RKO (cell line): Measurements from ENCODE around the gene CRYBA2.

ENCODE experiments used
- DNase-seq: peaks from one replicate; pipeline ENCODE4 v3.0.0-alpha.2; 2016; ENCODE audit warnings: low spot score

CRYBA2 gene

DNA sequence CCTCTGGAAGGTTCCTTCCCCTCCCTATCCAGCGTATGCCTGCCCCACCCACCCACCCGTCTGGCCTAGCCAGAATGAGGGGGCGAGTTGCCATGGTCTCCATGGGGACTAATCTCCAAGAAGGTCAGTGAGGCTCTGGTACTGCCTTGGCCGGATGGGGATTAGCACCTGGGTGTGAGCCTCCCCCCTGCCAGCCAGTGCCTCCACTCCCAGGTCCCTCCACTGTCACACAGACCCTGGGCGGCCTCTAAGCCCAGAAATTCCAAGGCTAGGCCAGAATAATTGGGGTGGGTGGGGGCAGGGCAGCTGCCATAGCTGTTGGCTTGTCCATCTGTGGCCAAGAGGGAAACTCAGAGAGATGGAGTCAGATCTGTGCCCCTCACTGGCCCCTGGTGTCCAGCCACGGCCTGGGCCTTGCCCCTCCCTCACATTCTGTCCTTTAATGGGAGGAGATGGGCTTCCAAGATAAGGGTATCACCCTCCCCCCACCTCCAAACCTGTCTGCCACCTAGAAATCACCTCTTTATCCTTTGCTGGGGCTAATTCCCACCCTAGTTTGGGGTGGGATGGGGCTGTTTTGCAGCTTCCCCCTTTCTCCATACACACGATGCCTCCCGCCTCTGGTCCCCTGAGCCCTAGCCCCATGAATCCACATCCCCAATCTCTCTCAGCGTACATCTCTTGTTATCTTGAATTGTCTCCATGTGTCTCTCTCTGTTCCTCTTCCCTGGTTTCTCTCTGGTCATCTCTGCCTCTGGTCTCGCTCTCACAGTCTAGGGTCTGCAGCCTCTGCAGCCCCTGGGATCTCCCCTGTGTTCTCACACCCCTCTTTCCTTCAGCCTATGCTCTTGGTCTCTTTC, 6.0 kb upstream of the CRYBA2 start:
- no peak for DNase-seq

DNA sequence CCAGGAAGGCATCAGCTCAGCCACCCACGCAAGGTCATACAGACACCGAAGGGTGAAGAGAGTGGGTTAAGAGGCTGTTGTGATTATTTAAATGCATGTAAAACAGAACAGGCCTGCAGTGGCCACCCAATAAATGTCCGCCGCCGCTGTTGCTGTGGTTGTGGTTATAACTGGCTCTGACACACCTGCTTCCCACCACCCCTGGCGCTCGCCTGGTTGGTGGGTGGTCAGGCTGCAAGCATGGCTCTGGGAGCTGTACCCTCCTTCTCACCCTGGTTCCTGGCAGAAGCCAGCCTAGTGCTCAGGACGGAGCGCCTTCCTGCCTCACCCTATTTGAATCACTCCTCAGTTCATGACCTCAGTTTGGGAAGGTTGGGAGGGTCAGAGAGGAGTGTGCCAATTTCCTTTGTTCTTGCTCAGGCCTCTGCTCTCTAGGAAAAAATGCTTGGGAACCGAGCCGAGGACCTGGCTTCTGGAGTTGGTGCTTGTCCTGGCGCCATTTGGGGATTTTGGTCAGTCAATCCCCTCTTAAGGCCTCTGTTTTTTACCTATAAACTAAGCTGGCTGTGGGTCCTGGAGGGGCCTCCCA, 5.3 kb upstream of the CRYBA2 start:
- no peak for DNase-seq

DNA sequence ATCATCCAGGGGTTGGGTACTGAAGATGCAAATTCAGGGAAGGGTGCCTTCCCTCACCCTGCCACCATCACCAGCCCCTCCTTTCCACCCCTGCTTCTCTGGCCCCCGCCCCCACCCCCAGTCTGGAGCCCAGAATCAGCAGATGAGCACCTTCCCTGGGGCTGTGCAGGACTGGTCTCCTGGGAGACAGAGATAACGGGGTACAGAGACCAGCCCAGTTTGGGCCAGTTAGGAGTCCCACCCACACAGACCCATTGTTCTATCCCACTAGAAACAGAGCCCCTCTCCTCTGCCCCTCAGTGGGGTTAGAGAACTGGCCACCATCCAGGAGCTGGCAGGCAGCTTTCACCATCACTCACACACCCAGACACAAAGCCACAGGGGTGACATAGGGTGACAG, 4.5 kb upstream of the CRYBA2 start:
- no peak for DNase-seq

DNA sequence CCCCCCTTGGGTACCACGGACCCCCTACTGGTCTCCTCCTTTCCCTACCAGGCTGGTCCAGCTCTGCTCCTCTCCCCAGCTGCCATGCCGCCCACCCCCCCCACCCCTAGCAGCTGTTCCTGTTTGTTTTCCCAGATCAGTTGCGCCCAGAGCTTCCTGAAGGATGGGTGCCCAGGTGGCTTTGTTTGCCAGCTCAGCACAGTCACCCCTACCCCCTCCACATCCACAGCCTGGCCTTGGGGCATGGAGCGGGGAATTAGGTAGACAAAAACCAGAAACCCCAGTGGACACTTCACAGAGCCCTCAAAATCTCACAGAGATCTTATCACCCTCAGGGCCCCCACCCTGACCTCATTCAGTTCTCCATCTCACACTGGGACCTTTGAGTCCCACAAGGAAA, 3.7 kb upstream of the CRYBA2 start:
- no peak for DNase-seq

DNA sequence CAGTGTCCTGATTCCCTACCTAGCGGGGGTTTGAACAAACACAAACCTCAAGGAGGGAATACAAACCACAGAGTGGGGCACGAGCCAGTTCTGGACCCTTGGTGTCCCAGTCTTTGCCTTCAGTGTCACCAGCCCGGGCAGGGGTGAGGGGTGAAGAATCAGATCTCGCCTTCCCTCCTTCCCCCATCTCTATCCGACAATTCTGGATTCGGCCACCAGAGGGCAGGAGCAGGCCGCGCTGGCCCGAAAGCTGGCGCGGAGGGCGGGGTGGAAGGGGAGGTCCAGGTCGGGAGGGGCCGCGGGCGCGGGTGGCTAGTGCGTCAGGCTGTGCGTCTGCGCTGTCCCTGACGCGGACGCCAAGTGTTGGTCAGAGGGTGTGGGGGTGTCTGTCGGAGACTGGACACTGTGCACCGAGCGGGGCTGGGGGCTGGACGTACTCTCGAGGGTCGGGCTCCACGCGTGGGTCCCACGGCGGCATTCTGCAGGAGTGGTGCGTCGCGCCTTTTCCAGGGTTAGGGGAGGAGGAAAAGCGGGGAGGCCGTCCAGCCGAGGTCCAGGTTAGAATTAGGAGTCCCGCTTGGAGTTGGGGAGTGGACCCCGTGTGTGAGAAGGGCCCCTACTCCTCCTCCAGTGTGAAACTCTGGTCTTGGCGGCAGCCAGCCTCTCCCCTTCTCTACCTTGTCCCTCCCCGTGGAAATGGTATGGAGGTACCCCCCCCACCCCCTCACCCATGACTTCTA, 2.9 kb upstream of the CRYBA2 start:
- DNase-seq, result peak; percentile 92

DNA sequence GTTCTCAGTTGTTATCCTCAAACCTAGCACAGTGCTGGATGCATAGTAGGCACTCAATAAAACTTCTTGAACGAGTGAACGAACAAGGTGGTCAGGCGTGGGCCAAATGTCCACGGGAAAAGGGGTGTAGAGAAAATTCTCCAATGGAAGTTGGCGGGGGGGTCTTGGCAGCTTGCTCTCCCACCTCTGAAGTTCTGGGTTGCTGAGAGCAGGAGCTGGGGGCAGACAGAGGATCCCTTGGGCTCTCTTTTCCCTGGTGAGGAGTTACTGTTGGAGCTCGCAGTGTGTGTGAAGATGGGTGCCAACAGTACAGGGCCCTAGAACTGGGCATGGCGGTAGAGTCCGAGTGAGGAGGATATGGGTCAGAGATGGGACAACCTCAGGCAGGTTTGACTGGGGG, 2.3 kb upstream of the CRYBA2 start:
- DNase-seq, result no peak

DNA sequence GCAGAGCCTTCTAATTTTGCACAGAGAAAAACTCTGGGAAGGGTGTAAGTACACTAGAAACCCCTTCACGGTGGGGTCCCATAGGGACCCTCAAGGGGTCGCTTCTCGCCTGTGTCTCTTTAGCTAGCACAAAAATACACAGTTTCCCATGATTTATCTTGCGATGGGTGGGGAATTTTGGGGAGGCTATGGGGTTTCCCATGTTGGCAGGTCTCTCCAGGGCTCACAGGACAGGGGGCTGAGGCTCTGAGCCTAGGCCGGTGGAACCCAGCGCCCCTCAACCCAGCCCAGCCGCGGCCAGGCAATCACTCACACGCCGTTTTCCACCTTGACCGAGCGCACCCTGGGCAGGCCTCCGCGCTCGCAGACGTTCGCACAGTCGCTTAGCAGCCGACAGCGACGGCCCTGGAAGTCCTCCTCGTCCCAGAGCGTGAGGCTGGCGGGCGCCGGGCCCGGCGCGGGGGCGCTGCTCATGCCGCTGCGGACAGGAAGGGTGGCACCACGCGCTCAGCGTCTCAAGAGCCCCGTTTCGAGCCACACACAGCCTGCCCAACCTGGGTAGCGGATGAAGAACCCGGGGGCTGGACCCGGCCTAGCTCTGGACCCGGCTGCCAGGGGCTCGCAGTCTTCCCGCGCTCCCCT, 398 bp downstream of the CRYBA2 start:
- no peak for DNase-seq

DNA sequence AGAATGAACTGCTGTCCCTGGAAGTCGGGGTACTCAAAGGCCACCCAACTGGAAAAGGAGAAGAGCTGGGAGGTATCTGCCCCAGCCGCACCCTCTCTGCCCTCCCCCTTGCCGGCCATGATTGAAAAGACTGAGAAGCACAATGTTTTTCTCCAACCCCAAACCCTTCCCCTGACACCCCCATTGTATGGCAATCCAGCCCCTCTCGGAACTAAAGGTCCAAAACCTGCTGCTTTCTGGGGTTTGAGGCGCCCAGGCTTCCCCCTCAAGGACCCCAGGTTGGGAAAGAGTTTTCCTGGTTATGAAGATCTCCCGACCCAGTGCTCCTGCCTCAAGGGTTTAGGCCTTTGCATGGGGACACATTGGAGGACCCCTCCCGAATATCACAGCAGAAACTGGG, 1.0 kb downstream of the CRYBA2 start:
- no peak for DNase-seq

DNA sequence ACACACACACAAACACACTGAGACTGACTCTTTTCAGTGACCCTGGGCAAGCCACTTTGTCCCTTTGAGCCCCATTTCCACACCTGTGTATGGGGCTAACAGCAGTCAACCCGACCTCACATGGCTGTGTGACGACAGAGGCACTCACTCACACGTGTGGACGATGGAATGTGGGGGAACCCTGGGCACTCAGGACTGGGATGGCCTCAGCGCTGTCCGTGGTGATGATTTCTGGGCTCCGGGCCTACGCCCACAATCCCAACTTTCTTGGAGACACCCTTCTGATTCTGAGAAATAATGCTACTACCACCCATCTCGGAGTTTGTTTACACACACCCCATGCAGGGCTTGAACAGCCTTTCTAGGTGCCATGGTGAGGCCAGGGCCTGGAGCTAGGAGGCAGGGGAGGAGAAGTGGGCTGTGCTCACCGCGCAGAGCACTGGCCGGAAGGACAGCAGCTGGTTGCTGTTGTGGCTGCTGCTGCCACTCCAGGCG, 1.5 kb downstream of the CRYBA2 start:
- DNase-seq, result peak; percentile 52

DNA sequence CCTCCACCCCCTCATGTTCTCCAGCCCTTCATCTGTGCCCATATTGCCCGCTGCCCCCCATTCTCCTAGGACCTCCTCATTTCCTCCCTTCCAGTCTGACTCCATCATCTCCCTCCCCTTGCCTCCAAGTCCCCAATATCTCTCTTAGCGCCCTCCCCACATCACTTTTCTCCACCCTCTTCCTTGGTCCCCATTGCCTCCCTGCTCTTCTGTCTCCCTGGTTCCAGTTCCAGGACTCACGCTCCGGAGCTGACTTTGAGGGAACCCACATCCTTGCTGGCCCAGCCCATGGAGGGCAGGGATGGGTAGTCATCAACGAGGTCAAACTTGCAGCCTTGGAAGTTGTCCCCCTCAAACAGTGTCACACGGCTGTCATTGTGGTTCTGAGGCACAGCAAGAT, 2.6 kb downstream of the CRYBA2 start:
- no peak for DNase-seq

DNA sequence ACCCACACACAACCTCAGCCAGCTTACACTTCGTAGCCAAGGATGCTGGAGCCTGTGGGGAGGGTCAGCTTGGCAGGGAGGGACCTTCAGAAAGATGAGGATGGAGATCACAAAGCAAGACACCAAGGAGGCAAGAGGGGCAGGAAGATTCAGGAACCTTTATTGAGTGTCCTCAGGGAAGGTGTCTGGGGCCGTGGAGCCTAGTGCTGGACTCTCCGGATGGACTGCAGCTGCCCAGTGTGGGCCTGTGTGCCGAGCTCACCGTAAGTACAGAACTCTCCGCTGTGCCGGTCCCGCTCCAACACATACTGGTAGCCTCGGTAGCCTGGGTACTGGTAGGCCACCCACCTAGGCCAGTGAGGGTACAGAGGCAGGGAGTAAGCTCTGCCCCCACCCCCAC, 3.2 kb downstream of the CRYBA2 start:
- DNase-seq, result no peak

DNA sequence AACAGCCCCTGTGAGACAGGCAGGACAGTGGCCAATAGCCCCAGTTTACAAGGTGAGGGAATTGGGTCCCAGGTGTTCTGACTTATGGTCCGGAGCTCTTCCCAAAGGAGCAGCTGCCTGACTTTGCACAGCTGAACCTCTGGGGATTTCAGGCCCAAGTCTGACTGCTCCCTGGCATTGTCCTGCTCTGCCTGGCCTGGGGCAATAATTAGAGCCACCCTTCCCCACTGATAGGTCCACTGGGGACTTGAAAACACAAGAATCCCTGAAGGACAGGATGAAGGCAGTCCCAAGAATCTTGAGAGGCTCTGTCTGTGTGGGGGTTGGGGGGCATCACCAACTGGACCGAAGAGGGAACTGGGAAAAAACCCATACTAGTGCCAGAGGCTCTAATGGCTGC, 4.6 kb downstream of the CRYBA2 start:
- no peak for DNase-seq

DNA sequence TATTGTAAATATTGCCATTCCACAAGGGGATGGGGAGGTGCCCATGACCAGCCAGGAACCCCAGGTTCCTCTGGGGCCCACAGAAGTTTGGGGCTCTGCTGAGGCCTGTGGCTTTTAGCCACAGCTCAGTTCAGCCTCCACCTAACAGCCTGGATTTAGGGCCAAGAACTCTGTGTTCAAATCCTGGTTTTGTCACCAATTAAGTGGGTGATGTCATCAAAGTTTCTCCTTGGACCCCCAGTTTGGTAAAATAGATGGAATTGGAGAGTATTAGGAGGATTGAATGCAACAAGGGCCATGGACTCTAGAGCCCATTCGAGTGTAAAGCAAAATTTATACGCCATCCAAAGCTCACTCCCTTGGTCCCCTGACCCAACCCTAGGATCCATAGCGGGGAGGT, 5.1 kb downstream of the CRYBA2 start:
- no peak for DNase-seq

DNA sequence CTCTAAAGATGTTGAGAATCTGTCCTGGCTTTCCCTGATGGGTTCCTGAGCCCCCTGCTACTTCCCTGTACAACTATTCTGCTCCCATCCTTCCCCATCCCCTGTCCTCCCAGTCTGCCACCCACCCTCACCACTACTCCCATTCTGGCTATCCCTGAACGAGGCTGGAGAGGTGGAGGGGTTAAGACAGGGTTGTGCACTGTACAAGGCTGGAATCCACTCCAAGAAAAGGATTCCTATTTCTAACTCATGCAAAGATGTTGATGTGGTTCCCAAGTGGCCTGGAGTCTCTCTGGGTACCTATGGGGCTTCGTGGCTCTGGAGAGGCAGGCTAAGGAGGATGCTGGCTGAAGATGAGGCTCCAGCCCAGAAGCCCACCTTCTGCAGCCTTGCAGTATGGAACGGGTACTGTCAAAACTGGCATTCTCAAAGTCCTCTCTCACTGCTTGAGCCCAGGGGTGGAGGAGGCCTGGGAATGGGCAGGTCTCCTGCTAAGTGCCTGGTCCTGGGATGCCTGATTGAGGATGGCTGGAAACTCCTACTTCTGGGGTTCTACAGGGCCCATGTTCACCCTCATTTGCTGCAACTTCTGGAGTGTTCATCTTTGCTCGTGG, 7.0 kb downstream of the CRYBA2 start:
- no peak for DNase-seq

DNA sequence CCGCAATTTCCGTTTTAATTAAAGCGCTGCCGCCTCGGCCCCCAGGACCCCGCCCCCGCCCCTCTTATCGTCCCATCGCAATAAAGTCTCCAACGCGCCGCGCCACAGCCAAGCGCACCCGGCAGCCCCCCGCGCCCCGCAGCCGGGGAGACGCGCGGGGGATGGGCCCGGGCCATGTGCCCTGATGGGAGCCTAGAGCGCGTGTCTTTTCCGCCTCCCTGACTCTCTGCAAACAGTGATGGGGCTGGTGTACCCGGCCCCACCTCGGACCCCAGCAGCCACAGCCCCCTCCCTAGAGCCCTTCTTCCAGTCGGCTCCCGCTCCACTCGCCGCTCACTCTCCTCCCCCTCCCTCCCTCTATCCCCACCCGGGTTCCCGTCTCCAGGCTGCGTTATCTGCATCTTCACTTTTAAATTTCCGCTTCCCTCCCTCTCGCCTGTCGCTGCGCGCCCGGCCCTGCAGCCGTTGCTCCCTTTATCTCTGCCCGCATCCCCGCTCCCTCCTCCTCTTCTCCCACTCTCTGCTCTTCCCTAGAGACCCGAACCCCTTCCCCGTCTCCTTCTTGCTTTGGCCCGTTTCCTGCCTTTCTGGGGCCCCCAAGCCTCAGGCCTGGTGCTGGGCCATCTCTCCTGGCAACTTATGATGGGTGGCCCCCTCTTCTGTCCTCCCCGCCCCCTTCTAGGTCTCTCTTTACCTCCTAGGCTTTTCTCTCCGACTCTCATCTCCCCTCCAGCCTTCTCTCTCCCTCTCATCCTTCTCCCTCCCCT, 7.7 kb downstream of the CRYBA2 start:
- no peak for DNase-seq

DNA sequence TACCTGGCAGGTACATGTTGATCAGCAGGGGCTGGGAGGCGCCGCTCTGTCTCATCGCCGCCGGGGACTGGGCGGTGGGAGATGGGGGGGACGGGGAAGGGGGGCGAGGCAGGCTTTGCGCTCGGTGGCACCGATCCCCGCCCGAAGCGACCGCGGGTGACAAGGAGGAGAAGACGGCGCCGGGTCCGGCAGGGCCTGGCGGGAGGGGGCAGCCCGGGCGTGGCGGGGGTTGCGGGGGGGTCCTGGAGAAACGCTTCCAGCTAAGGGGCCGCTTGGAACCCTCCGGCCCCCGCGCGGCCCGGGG, 8.2 kb downstream of the CRYBA2 start, which contains the start of gene FEV:
FEV (minus strand) TSS at position 164 of the 304 bp plus-strand sequence; CDS start at position 55, 109 bp downstream.
- no peak for DNase-seq

DNA sequence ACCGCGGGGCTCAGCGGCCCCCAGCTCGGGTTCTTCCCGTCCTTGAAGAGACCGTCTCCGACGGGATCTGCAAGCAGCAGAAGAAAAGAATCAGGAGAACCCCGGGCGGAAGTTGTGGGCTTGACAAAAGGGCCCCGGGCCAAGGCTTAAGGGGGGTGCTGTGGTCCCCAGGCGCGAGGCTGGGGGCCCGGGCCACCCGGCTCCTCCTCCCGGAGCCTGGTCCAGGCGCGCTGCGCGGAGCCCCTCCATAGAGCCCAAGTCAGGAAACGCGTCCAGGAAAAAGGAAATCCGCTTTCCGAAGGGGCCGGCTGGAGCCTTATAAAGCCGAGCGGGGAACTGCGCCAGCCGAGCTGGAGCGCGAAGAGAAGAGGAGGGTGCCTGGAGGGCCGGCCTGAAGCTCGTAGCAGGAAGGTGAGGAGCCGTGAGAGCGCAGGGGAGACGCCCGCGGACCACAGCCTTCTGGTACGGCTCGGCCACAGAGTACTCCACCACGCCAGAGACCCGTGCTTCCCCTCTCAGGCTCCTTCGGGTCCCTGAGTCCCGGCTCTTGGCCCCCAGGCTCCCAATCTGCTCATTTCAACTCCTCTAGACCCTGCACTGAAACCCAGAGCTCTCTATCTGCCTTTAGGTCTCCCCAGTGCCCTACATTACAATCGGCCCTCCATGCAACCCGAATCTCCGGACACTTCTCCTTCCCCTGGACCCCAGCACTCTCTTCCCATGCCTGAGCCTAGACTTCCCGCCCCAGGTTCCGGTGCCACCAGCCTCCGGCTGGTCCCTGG, 8.8 kb downstream of the CRYBA2 start:
- no peak for DNase-seq

DNA sequence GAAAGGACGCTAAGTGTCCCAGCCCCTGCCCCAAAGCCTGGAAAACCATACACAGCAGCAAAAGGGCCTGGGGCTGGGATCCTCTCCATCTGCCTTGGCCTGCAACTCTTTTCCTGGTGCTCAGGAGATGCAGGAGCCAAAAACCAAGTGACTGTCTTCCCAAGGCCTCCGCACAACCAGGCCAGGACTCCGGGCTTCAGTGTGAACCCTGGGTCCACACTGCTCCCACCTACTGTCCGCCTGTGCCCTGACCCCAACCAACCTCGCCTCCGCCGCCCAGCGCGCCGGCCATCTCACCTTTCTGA, 9.3 kb downstream of the CRYBA2 start:
- no peak for DNase-seq

DNA sequence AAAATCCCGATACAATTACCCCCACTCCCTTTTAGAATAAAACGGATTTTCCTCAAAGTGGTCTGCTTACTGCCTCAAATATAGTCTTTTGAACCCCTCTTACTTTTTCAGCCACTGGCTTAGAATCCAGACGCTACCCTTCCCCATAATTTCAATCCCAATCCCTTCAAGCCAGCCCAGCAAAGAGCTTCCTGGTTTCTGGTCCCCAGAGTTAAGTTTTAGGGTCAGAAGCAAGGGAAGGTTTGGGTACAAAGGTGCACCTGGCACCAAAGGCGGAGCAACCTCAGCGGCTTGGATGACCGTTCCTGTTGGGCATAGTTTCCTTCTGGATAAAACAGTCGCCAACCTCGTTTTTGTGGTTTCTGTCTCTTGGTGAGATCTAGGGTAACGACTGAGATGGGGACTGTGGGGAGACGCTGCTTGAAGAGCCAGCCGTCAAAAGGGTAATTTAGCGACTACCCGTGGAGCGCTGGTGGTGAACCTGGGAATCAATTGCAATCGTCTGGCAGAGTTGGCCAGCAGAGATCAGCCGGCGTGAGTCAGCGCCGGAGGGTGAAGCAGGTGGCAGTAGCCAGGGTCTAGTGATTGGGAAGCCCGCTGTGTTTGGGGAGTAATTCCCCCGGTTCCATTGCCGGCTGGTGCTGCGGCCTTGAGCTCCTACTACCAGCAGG, 9.8 kb downstream of the CRYBA2 start:
- DNase-seq, result no peak

DNA sequence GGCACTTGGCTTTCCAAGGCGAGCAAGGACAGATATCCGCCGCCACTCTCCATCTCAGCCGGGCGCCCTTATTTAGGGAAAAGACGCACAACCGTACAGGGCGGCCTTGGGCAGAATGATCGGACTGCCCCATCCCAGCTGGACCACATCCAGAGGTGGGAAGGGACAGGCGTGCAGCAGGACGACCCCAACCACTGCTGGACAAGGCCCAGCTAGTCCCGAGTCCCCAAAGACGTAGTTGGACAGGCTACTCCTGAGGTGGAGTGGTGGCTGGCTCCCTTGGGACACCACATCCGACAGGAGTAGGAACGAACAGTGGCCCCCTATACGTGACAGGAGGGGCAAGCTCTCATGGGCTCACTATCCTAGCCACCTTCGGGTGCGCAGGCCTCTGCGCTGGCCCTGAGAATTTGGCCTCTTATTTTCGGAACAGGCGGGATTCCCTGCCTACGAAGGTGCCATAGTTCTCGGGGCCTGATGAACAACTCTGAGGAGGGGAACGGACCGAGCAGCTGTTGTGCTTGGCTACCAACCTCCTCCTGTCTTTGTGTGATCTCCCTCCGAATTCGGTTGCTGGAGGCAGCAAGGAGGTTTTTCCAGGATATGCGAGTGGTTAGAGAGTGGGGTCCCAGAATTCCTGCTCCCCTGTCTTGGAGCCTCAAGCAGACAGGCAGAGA, 10.5 kb downstream of the CRYBA2 start:
- no peak for DNase-seq
